KOPT-K1 (cell line): Measurements from ENCODE around the gene TLE4.
"Not testable (repeated sequence)": the region's sequence is repeated elsewhere in the genome, so short reads cannot be mapped to it uniquely, and the experiment has no call there.

Experiments
- H3K27ac ChIP-seq: fragments of 200-600 bp; sonication (generic); 2 replicates; pipeline ENCODE4 v1.5.1; 2016; ENCODE audit warnings: antibody characterized with exemption, mild to moderate bottlenecking, low read depth, low read length; ENCODE audit not compliant: poor library complexity, severe bottlenecking
- H3K36me3 ChIP-seq: fragments of 200-600 bp; sonication (generic); 2 replicates; pipeline ENCODE4 v1.5.1; 2017; ENCODE audit warnings: antibody characterized with exemption, mild to moderate bottlenecking, low read length, moderate library complexity; ENCODE audit not compliant: insufficient read depth
- H3K9me3 ChIP-seq: fragments of 200-600 bp; sonication (generic); 2 replicates; pipeline ENCODE4 v1.5.1; 2017; ENCODE audit warnings: antibody characterized with exemption, low read length, mild to moderate bottlenecking; ENCODE audit not compliant: insufficient read depth, poor library complexity, severe bottlenecking

TLE4 gene

DNA sequence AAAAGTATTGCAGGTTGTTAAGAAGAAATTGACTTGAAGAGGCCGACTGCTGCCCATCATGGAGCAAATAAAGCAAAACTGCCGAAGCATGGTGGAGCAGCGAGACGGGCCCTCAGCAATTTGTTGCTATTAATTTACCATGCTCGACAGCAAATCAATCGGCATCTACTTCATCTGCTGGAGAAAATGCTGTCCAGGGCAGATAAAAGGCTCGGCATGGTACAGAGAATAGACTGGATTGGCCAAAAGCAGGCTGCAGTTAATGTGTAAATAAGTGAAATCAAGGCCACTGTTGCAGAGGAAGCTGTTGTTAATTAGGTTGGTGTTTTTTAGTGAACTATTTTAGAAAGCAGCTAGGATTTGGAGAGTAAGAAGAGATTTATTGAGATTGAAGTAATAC lies 8.3 kb downstream of the TLE4 start:
- no peaks in the 10 kb centered on the region for H3K9me3 ChIP-seq
- no peaks in the 10 kb centered on the region for H3K36me3 ChIP-seq
- no peak overlapping the region for H3K27ac ChIP-seq

DNA sequence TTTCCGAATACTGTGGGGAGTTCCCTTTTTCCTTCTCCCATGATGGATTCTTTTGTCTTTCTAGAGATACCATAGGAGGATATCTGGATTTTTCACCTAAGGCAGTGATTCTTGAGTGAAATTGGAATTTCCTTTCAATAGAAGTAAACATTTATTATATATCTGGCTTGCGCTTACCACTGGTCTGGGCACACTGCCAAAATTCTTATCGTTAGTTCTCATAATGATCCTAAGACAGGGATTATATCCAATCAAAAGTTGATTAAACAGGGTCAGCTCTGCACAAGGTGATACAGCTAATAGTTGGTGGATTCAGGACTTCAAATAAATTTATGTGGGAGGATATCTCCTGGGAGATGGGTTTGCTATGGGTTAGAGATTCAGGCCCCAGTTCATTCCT lies 9.6 kb downstream of the TLE4 start:
- Histone ChIP-seq H3K36me3 (no peaks in the 10 kb centered on the region), H3K27ac (peak overlapping the region; percentile 40), H3K9me3 (no peaks in the 10 kb centered on the region)

DNA sequence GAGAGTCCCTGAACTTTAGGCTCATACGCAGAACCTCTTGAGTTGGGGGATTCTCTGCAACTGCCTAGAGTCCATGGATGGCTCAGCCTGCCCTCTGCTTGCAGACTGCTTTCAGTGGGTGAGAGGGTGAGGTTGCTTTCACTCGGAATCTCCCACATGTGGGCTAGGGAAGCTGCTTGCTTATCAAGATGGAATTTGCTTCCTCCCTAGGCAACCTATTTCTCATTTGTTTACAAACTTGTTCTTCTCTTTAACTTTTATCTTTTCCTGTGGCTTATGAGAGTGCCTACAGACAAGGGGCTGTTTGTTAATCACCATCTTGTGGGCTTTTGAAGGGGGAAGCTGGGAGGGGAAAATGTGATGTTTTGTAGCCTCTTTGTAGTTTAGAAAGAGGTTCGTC lies 10.0 kb downstream of the TLE4 start:
- Histone ChIP-seq H3K36me3 (no peaks in the 10 kb centered on the region), H3K27ac (peak overlapping the region; percentile 40)

DNA sequence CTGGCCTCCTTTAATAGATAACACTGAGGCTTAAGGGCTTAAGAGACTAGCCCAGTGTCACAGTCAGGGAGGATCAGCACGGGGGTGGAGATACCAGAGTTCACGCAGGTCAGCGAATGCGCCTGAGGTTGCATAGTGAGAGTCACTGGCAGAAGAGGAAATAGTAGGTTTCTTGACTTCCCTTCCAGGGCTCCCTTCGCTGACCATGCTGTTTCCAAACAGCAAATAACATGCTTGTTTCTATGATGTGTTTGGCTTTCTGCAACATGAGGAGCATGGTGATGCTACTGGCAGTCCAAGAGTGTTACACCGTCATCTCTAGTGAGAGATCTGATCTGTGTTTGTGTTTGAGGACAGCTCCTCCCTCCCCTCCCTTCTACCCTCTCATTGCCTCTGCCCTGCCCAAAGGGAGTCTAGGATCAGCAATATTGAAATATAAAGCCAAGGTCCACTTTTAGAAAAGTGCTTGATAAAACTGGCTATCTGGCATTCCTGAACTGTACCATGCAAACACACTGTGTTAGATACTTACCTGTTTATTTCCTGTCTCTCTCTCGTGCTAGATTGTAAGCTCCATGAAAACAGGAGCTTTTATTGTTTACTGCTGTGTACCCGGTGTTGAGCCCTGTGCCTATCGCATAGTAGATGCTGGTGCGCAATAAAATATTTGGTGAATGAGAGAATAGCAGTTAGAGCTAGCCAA lies 12.3 kb downstream of the TLE4 start:
- Histone ChIP-seq H3K36me3 (no peaks in the 10 kb centered on the region), H3K9me3 (no peaks in the 10 kb centered on the region), H3K27ac (peak overlapping the region; percentile 25)

More for the DNA sequence above, 10.0 kb downstream of the TLE4 start:
- no peaks in the 10 kb centered on the region for H3K9me3 ChIP-seq

DNA sequence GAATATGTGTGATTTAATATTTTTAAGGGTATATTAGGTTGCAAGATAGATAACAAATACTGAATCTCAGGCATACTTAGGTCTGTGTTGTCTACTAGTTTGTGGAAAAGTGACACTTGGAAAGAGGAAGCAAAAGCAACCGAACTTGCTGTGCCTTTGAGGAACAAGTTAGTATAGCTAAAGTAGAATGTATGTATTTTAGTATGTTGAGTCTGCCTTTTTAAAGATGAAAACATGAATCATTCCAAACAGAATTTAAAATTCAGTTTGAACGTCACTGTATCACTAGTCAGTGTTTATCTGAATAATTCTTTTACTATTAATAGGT lies 12.9 kb downstream of the TLE4 start:
- H3K36me3 ChIP-seq, result no peaks in the 10 kb centered on the region
- H3K9me3 ChIP-seq, result no peaks in the 10 kb centered on the region
- no peak overlapping the region for H3K27ac ChIP-seq

DNA sequence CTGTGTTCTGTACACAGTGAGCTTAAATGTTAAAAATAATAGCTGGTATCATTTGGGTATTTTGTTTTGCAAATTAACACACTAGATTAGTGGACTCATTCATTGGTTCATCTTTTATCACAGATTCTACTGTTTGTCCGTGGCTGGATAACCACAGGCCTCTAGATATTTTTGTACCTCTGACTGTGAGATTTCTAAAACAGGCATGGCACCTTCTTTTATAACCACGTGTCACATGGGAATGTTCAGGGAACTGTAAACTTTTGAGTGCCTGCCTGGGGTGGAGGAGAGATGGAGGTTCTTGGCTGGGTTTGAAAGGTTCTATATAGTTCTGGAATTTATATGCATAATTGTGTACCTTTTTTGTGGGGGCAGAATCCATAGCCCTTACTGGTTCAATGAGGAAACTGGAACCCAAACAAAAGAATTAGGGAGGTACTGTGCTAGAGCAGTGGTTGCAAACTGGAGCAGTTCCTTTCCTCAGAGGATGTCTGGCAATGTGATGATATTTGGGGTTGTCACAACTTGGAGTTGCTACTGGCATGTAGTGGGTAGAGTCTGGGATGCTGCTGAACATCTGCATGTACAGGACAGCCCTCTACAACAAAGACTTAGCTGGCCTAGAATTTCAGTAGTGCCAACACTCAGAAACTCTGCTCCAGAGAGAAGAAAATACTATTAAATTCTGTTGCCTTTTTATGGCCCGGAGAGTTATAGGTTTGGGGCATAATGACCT lies 16.9 kb downstream of the TLE4 start:
- Histone ChIP-seq H3K27ac (no peak overlapping the region), H3K9me3 (no peaks in the 10 kb centered on the region), H3K36me3 (no peaks in the 10 kb centered on the region)

DNA sequence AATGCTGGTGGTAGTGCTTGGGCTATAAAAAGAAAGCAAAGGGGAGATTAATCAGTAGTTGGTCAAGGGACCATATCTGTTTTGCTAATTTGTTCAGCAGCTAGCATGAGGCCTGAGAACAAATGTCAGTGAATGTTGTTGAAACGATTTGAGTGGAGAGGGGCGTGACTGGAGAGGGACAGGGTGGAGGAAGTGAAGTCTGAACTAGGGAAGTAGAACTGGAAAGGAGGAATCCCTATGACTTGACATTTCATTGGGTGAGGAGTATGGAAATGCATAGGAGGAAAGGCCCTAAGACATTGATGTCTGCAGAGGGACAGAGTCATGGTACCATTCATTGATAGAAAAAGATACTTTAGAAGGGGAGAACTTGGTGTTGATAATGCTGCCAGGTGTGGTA lies 19.7 kb downstream of the TLE4 start:
- Histone ChIP-seq H3K9me3 (no peaks in the 10 kb centered on the region), H3K36me3 (no peaks in the 10 kb centered on the region), H3K27ac (no peak overlapping the region)

DNA sequence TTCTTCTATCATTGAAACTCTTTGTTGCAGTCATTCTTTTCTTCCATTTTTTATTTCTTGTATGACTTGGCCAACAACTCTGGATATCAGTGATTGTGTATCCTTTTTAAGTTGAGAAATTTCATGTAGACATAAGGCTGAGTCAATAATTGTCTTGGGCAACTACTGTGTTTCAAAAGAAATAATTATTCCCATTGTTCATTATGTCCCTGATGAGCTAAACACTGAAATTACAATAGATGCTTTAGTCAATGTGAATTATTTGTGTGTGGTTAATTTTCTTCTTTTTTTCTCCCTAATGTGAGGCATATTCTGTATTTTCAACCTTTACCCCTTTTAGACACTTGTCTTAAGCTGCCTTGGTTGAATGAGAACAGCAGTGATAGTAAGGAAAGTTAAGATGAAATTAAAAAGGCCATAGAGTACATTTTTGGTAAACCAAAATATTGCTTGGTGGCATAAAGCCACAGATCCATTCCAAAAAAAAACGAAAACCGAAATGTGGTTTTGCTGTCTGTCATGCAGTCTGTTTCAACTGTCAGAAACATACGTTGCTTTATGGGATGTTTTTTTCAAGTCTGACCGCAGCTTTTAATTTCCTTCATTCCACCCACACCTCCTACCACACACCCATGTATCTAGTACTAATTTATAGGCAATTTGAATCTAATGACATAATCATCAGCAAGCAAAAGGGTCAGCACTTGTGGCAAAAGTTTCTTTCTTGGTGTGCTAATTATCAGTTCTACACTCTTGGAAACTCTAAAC lies 21.1 kb downstream of the TLE4 start:
- H3K36me3 ChIP-seq, result no peaks in the 10 kb centered on the region

DNA sequence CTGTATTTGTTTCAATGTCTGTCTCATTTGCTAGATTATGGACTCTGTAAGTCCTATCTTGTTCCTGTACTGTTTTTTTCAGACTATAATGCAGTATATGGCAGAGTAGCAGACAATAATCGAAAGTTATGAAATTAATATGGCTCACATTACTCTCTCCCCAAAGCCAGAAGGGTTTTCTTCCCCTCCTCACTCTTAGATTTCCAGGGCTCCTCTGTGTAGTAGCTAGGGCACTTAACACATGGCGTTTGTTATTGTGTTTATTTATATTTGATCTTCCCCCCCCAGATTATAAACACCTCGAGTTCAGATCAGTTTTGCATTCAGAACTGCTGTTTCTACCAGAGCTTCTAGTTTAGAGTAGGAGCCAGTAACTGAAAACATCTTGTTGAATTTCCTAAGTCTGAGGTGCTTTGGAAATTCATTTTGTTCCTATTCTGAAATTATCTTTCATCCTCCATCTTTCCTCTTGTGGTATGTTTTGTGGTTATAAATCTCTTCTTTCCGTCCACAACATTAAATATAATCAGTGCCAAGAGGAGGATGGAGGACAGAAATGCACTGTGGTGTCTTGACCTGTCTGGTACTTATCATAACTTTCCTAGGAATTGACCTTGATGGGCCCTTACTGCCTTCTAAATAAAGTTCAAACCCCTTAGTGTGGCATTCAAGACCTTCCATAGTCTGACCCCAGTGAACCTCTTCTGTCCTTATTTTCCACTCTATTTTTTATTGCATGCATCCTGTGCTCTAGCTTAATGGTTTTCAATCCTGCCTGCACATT lies 27.0 kb downstream of the TLE4 start:
- Histone ChIP-seq H3K27ac (no peak overlapping the region), H3K36me3 (no peaks in the 10 kb centered on the region), H3K9me3 (peaks cover 17% of the 10 kb centered on the region)

More for the DNA sequence above, 21.1 kb downstream of the TLE4 start:
- peak overlapping the region; percentile 33 for H3K27ac ChIP-seq
- H3K9me3 ChIP-seq, result no peaks in the 10 kb centered on the region

DNA sequence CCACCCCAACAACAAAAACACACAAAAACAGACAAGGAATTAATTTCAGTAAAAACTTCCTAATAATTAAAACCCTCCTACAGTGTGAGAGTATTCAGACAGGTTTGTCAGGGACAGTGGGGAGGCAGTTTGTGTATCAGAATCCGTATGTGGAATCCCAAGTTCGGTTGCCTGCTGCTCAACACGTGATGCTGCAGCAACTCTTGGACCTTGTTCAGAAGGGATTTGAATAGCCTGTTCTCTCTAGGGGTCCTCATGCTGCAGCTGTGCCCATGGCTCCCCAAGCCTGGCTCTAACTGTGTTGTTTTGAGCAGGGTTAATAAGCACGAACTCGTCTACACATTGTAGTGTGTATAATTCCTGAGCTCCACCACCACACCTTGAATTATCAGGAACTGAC lies 28.7 kb downstream of the TLE4 start:
- peaks cover 17% of the 10 kb centered on the region for H3K9me3 ChIP-seq
- H3K27ac ChIP-seq, result no peak overlapping the region
- H3K36me3 ChIP-seq, result no peaks in the 10 kb centered on the region

DNA sequence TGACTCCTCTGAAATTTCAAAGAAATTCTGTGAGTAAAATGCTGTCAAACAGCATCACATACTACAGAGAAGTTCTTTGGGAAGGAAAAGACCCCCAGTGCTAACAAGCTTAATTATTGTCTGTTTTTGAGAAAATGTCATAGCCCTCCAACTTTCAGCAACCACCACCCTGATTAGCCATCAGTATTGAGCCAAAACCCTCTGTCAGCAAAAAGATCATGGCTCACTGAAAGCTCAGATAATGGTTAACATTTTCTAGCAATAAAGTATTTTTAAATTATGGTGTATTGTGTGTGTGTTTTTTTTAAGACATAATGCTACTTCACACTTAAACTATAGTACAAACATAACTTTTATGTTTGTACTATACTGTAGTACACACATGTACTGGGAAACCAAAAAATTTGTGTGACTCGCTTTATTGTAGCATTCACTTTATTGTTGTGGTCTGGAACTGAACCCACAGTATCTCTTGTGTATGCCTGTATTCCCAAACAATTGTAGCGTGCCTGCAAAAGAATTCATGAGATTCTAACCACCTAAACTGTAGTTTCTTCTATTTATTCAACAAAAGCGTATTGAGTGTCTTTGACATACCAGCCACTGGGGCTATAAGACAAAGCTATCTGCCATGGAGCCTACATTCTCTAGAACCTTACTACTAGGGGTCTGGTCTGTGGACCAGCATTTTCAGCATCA lies 31.6 kb downstream of the TLE4 start:
- Histone ChIP-seq H3K27ac (no peak overlapping the region), H3K9me3 (peaks cover 17% of the 10 kb centered on the region), H3K36me3 (no peaks in the 10 kb centered on the region)

DNA sequence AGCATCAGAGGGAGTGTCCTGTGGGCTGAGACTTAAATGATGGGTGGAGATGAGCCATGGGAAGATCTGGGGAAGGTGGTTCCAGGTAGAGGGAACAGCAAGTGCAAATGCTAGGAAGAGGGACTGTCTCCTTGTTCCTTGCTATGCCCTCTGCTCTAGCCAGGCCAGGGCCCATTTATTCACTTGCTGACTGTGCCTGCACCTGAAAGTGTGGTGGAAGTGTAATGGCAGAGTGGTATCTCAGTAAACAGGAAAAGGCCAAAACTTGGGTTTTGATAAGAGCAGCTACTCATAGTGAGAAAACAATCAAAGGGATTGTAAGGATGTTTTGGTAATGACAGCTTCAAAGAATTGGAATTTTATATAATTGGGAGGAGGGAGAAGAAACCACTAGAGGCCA lies 32.4 kb downstream of the TLE4 start:
- H3K9me3 ChIP-seq, result peaks cover 17% of the 10 kb centered on the region
- H3K27ac ChIP-seq, result no peak overlapping the region
- H3K36me3 ChIP-seq, result no peaks in the 10 kb centered on the region

DNA sequence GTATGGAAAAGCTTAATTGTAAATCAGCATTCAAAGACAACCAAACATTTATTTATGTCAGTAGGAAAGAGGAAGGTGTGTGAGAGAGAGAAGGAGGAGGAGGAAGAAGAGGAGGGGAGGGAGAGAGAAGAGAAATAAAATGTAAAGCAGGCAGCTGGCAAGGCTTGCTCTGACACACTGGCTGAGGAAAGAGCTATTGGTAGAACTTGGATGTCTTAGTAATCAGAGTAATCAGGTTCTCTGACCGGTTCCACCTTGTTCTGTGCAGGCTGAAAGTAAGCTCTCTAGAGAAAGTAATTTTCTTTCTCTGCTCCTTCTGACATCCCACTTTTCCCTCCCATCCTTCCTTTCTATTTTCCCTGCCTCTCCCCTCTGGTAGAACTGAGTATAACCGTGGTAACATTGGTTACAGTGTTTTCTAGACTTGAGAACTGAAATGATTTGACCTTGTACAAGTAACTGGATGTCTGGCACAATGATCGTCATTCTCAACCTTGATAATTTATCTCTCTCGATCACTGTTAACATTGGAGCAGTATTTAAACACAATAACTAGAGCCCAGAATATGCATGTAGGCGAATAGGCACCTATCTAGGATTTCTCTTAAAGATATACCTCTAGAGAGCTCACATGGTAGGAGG lies 33.3 kb downstream of the TLE4 start:
- H3K9me3 ChIP-seq, result peaks cover 17% of the 10 kb centered on the region
- H3K36me3 ChIP-seq, result no peaks in the 10 kb centered on the region
- no peak overlapping the region for H3K27ac ChIP-seq

DNA sequence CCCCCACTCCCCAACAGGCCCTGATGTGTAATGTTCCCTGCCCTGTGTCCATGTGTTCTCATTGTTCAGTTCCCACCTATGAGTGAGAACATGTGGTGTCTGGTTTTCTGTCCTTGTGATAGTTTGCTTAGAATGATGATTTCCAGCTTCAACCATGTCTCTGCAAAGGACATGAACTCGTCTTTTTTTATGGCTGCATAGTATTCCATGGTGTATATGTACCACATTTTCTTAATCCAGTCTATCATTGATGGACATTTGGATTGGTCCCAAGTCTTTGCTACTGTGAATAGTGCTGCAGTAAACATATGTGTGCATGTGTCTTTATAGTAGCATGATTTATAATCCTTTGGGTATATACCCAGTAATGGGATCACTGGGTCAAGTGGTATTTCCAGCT lies 34.8 kb downstream of the TLE4 start:
- H3K36me3 ChIP-seq, H3K27ac ChIP-seq: not testable (repeated sequence)
- peaks cover 15% of the 10 kb centered on the region for H3K9me3 ChIP-seq
